Natural killer cell (primary cell): Measurements from ENCODE around the gene AUH. TPM values are rescaled to one million over a fixed set of nuclear protein-coding genes. Genes with fewer than 3 reads are reported as not detected.

ENCODE experiments used
- ATAC-seq, 3 donors: fragments of 150-1000 bp in 2 of 3; fragments of 200-7000 bp in 1 of 3; cut with Tn5 transposase; 1 replicate in 1 of 3; 2 replicates in 2 of 3; pipeline ENCODE4 v1.10.0; 2021; ENCODE audit warnings: mild to moderate bottlenecking in 2 of 3, moderate library complexity in 2 of 3
- DNase-seq, 2 donors: peaks; one replicate each; pipeline versions ENCODE4 v3.0.0 to v3.0.0-alpha.2; 2013 to 2021; ENCODE audit warnings: mixed read lengths in 1 of 2
- H3K27ac ChIP-seq: one replicate; pipeline ENCODE4 v1.5.1; 2013; ENCODE audit warnings: mild to moderate bottlenecking, low read length
- H3K27me3 ChIP-seq: one replicate; pipeline ENCODE4 v1.6.1; 2013; ENCODE audit warnings: low read length; ENCODE audit not compliant: control insufficient read depth, insufficient read depth
- H3K36me3 ChIP-seq: one replicate; pipeline ENCODE4 v1.6.1; 2013; ENCODE audit warnings: low read length; ENCODE audit not compliant: control insufficient read depth, insufficient read depth
- H3K4me1 ChIP-seq: one replicate; pipeline ENCODE4 v1.6.1; 2013; ENCODE audit warnings: low read length; ENCODE audit not compliant: control insufficient read depth, insufficient read depth
- H3K4me3 ChIP-seq: one replicate; pipeline ENCODE4 v1.5.1; 2013; ENCODE audit warnings: low read length
- H3K9me3 ChIP-seq: one replicate; pipeline ENCODE4 v1.6.1; 2013; ENCODE audit warnings: low read length; ENCODE audit not compliant: control insufficient read depth, insufficient read depth
- H3K27ac Mint-ChIP-seq, 2 donors: one replicate each; pipeline ENCODE4 v1.8.0; 2022; ENCODE audit warnings: mild to moderate bottlenecking in 2 of 2, mixed read lengths in 2 of 2, moderate library complexity in 1 of 2
- H3K27me3 Mint-ChIP-seq, 2 donors: one replicate each; pipeline ENCODE4 v1.8.0; 2022; ENCODE audit warnings: low read depth in 2 of 2, mixed read lengths in 2 of 2
- H3K36me3 Mint-ChIP-seq: one replicate; pipeline ENCODE4 v1.8.0; 2022; ENCODE audit warnings: mixed read lengths
- H3K4me1 Mint-ChIP-seq, 2 donors: one replicate each; pipeline ENCODE4 v1.8.0; 2022; ENCODE audit warnings: mixed read lengths in 2 of 2
- H3K4me3 Mint-ChIP-seq: one replicate; pipeline ENCODE4 v1.8.0; 2022; ENCODE audit warnings: mild to moderate bottlenecking, moderate library complexity, mixed read lengths
- H3K9me3 Mint-ChIP-seq, 2 donors: one replicate each; pipeline ENCODE4 v1.8.0; 2022; ENCODE audit warnings: mixed read lengths in 2 of 2
- WGBS: methylation state at CpG from one replicate; pipeline ENCODE4 v1.1.7; 2013; ENCODE audit warnings: missing lambda C conversion rate; ENCODE audit not compliant: insufficient coverage; 5-methylcytosine and 5-hydroxymethylcytosine counted together
- intact Hi-C: fragments of 100-400 bp; cut with micrococcal nuclease; formaldehyde crosslinking; loops from one replicate; pipeline ENCODE4 v1.14.2; 2022
- total RNA-seq, 4 donors: library from RNA; stranded (reverse); fragments of 120-200 nt in 1 of 4; gene quantifications; one replicate each; pipeline versions ENCODE4 v1.2.3 to v1.2.4, GENCODE V29; 2013 to 2022
- TF ChIP-seq, protein P1 (sequence below): fragments of 200-600 bp; IDR thresholded peaks from one replicate; pipeline ENCODE4 v1.8.0; 2022; ENCODE audit warnings: antibody characterized with exemption

AUH gene
- total RNA-seq, 3 donors from 2014 or later (not counting 1 experiment from before 2014, with no cell fraction given), result 26.7 to 36.6 (median 34.9) TPM

DNA sequence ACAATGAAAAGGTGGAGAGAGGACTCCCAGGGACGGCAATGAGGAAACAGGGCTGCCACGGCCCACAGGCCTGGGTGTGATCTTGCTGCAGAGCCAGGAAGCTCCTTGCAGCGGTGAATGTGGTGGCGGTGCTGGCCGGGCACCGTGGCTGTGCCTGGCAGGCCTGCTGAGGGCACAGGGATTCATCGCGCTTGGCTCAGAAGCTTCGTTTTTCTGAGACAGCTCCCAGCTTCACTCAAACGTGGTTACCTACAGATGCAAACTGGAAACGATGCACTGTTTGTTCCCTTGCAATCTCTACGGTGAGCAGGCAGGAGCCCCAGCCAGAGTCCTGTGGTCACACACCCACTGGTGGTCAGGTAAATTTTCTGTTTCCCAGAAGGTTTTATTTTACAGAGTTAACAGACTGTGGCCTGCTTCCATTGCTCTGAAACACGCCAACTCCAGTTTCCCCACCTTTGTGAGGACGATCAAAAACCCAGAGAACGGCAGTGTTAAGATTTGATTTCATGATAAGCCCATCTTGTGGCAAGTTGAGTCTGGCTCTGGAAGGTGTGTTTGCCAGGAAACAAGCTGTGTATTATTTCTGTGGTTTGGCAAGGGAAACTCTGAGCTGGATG is 183.9 kb downstream of the AUH start:
- TF ChIP-seq, protein P1, sequence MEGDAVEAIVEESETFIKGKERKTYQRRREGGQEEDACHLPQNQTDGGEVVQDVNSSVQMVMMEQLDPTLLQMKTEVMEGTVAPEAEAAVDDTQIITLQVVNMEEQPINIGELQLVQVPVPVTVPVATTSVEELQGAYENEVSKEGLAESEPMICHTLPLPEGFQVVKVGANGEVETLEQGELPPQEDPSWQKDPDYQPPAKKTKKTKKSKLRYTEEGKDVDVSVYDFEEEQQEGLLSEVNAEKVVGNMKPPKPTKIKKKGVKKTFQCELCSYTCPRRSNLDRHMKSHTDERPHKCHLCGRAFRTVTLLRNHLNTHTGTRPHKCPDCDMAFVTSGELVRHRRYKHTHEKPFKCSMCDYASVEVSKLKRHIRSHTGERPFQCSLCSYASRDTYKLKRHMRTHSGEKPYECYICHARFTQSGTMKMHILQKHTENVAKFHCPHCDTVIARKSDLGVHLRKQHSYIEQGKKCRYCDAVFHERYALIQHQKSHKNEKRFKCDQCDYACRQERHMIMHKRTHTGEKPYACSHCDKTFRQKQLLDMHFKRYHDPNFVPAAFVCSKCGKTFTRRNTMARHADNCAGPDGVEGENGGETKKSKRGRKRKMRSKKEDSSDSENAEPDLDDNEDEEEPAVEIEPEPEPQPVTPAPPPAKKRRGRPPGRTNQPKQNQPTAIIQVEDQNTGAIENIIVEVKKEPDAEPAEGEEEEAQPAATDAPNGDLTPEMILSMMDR, result no peak
- ATAC-seq, result peak; percentile 48 to 77 (median 69)
- no peaks in the 10 kb centered on the region for H3K36me3 Mint-ChIP-seq
- peak in 1 of 2 donors; percentile 48 for DNase-seq
- peaks cover 38 to 50% of the 10 kb centered on the region in 2 donors for H3K4me1 Mint-ChIP-seq
- peak overlapping the region; percentile 15 for H3K27ac ChIP-seq
- no peaks in the 10 kb centered on the region for H3K27me3 Mint-ChIP-seq
- peak overlapping the region; percentile 73 to 80 for H3K27ac Mint-ChIP-seq
- no peak overlapping the region for H3K4me3 ChIP-seq
- H3K9me3 ChIP-seq, result no peaks in the 10 kb centered on the region
- H3K9me3 Mint-ChIP-seq, result peaks cover 0 to 3% of the 10 kb centered on the region in 2 donors
- peaks cover 31% of the 10 kb centered on the region for H3K4me1 ChIP-seq
- H3K36me3 ChIP-seq, result no peaks in the 10 kb centered on the region
- 12% methylated on average over 15 of the region's 15 CpGs for WGBS
- H3K27me3 ChIP-seq, result no peaks in the 10 kb centered on the region
- intact Hi-C loops, result no loop called here
- peak overlapping the region; percentile 71 for H3K4me3 Mint-ChIP-seq

DNA sequence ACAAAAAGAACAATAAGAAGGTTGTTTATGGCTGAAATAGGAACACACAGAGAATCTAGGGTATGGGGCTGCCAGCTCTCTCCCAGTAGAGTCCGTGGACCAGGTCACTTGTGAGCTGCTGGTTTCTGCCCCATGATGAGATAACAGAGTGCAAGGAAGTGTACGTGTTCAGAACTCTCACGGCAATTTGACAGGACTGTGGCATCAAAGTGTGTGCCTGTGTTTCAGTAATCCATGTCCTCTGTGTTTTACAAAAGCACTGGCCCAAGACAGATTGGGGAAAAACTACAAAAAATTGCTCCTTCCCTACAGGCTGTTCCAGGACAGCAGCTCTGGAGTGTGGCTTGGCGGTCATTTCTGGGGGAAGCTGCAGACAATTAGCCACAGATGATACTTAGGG is 184.6 kb downstream of the AUH start:
- TF ChIP-seq, protein P1, result no peak
- no peaks in the 10 kb centered on the region for H3K36me3 ChIP-seq
- peaks cover 38 to 56% of the 10 kb centered on the region in 2 donors for H3K4me1 Mint-ChIP-seq
- peak overlapping the region; percentile 73 to 80 for H3K27ac Mint-ChIP-seq
- no peak for DNase-seq
- intact Hi-C loops, result no loop called here
- no peaks in the 10 kb centered on the region for H3K27me3 ChIP-seq
- no peaks in the 10 kb centered on the region for H3K27me3 Mint-ChIP-seq
- peaks cover 0 to 3% of the 10 kb centered on the region in 2 donors for H3K9me3 Mint-ChIP-seq
- 56% methylated on average over 4 of the region's 4 CpGs for WGBS
- no peaks in the 10 kb centered on the region for H3K9me3 ChIP-seq
- H3K27ac ChIP-seq, result peak overlapping the region; percentile 15
- peaks cover 2% of the 10 kb centered on the region for H3K36me3 Mint-ChIP-seq
- H3K4me3 ChIP-seq, result no peak overlapping the region
- no peak for ATAC-seq
- peaks cover 31% of the 10 kb centered on the region for H3K4me1 ChIP-seq
- H3K4me3 Mint-ChIP-seq, result peak overlapping the region; percentile 71

DNA sequence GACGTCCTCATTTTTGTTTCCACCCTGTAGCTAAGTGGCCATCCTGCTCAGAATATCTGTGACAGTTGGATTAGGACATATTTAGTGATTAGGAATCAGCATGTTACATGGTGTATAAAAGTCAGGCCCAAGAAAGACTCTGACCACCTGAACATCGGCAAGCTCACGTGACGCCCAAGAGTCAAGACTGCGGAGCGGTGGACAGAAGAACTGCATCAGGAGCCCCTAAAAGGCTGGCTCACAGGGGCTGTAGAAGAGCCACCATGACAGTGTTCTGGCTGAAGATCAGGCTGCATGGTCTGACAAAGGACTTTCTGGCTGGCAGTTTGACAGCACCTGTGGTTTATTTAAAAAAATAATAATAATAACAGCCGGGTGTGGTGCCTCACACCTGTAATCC is 185.3 kb downstream of the AUH start:
- H3K36me3 Mint-ChIP-seq, result peaks cover 8% of the 10 kb centered on the region
- 99% methylated on average over 7 of the region's 7 CpGs for WGBS
- peaks cover 38 to 60% of the 10 kb centered on the region in 2 donors for H3K4me1 Mint-ChIP-seq
- peaks cover 31% of the 10 kb centered on the region for H3K4me1 ChIP-seq
- no peaks in the 10 kb centered on the region for H3K27me3 Mint-ChIP-seq
- peaks cover 0 to 6% of the 10 kb centered on the region in 2 donors for H3K9me3 Mint-ChIP-seq
- H3K9me3 ChIP-seq, result no peaks in the 10 kb centered on the region
- H3K27ac ChIP-seq, result no peak overlapping the region
- no peak overlapping the region for H3K27ac Mint-ChIP-seq
- DNase-seq (no peak), ATAC-seq (no peak)
- no peaks in the 10 kb centered on the region for H3K36me3 ChIP-seq
- H3K4me3 ChIP-seq, result no peak overlapping the region
- no peak overlapping the region for H3K4me3 Mint-ChIP-seq
- TF ChIP-seq, protein P1, result no peak
- intact Hi-C loops, result no loop called here
- no peaks in the 10 kb centered on the region for H3K27me3 ChIP-seq

DNA sequence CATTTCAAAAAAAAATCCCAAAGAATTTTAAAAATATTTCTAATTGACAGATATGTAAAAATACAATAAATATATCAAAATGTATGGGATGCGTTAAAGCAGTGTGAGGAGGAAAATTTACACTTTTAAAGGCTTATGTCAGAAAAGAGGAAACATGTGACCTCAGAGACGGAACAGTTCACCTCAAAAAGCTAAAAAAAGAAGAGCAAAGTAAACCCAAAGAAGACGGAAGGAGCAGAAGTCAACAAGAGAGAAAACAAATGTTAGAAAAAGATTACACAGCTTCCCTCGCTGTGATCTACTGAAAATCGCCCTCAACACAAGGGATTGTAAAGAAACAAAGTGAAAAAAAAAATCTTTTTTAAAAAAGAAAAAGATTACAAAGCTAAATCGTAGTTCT is 186.9 kb downstream of the AUH start:
- peaks cover 31% of the 10 kb centered on the region for H3K4me1 ChIP-seq
- no peaks in the 10 kb centered on the region for H3K9me3 ChIP-seq
- H3K4me3 ChIP-seq, result no peak overlapping the region
- H3K27me3 Mint-ChIP-seq, result no peaks in the 10 kb centered on the region
- H3K36me3 Mint-ChIP-seq, result peaks cover 17% of the 10 kb centered on the region
- peaks cover 0 to 6% of the 10 kb centered on the region in 2 donors for H3K9me3 Mint-ChIP-seq
- no peaks in the 10 kb centered on the region for H3K27me3 ChIP-seq
- no peaks in the 10 kb centered on the region for H3K36me3 ChIP-seq
- DNase-seq, result peak in 1 of 2 donors; percentile 54
- intact Hi-C loops, result no loop called here
- H3K27ac ChIP-seq, result peak overlapping the region; percentile 58
- H3K4me1 Mint-ChIP-seq, result peaks cover 38 to 60% of the 10 kb centered on the region in 2 donors
- H3K4me3 Mint-ChIP-seq, result peak overlapping the region; percentile 69
- WGBS, result 0% methylated on average over 3 of the region's 6 CpGs
- H3K27ac Mint-ChIP-seq, result peak overlapping the region; percentile 70 to 89
- TF ChIP-seq, protein P1, result no peak
- ATAC-seq, result peak; percentile 32 to 52 (median 47)
